Chondrocyte (in vitro differentiated cells): Measurements from ENCODE around the gene MED29. TPM values are rescaled to one million over a fixed set of nuclear protein-coding genes. Genes with fewer than 3 reads are reported as not detected.

Source experiments
- DNase-seq: peaks from one replicate; pipeline ENCODE4 v3.0.0; 2021; ENCODE audit warnings: mixed read lengths, low spot score
- H3K27ac Mint-ChIP-seq: one replicate; pipeline ENCODE4 v1.8.0; 2021; ENCODE audit warnings: mild to moderate bottlenecking, moderate library complexity, mixed read lengths; ENCODE audit not compliant: unreplicated experiment
- H3K27me3 Mint-ChIP-seq: 2 replicates; pipeline ENCODE4 v1.8.0; 2021; ENCODE audit warnings: low read depth, mixed read lengths
- H3K36me3 Mint-ChIP-seq: 2 replicates; pipeline ENCODE4 v1.8.0; 2021; ENCODE audit warnings: low read depth, mixed read lengths
- H3K4me1 Mint-ChIP-seq: 2 replicates; pipeline ENCODE4 v1.8.0; 2021; ENCODE audit warnings: low read depth, mild to moderate bottlenecking, mixed read lengths
- H3K4me3 Mint-ChIP-seq: one replicate; pipeline ENCODE4 v1.8.0; 2021; ENCODE audit warnings: mild to moderate bottlenecking, moderate library complexity, mixed read lengths; ENCODE audit not compliant: unreplicated experiment
- H3K9me3 Mint-ChIP-seq: 2 replicates; pipeline ENCODE4 v1.8.0; 2021; ENCODE audit warnings: low read depth, mixed read lengths
- CTCF ChIP-seq: fragments of 200-600 bp; sonication (generic); IDR thresholded peaks from 2 replicates; pipeline ENCODE4 v1.5.0; 2021; ENCODE audit warnings: antibody characterized with exemption, mild to moderate bottlenecking, moderate library complexity
- total RNA-seq: library from RNA; stranded (reverse); gene quantifications from 3 replicates; pipeline ENCODE4 v1.2.1, GENCODE V29; 2021

MED29 gene
- total RNA-seq, 1 donor from 2014 or later, result 28.7 TPM

- no peaks in the 10 kb centered on the region for H3K27me3 Mint-ChIP-seq
- peaks cover 12% of the 10 kb centered on the region for H3K36me3 Mint-ChIP-seq
- no peak for TF ChIP-seq CTCF
- H3K4me3 Mint-ChIP-seq, result peak overlapping the region; percentile 90
- DNase-seq, result no peak
- H3K4me1 Mint-ChIP-seq, result peaks cover 51% of the 10 kb centered on the region
- peak overlapping the region; percentile 94 for H3K27ac Mint-ChIP-seq
- no peaks in the 10 kb centered on the region for H3K9me3 Mint-ChIP-seq
These were observed 17.4 kb downstream of the MED29 start for GRCh38 chr19:39408392-39409207.

- Mint-ChIP-seq H3K4me1 (peaks cover 53% of the 10 kb centered on the region), H3K27ac (peak overlapping the region; percentile 94), H3K4me3 (peak overlapping the region; percentile 90), H3K36me3 (peaks cover 18% of the 10 kb centered on the region), H3K9me3 (no peaks in the 10 kb centered on the region), H3K27me3 (no peaks in the 10 kb centered on the region)
- TF ChIP-seq CTCF, result no peak
- DNase-seq, result no peak
These were observed 18.2 kb downstream of the MED29 start for GRCh38 chr19:39409208-39410016.

- no peaks in the 10 kb centered on the region for H3K9me3 Mint-ChIP-seq
- DNase-seq, result no peak
- H3K4me3 Mint-ChIP-seq, result peak overlapping the region; percentile 77
- H3K36me3 Mint-ChIP-seq, result peaks cover 21% of the 10 kb centered on the region
- H3K27ac Mint-ChIP-seq, result peak overlapping the region; percentile 93
- H3K27me3 Mint-ChIP-seq, result no peaks in the 10 kb centered on the region
- H3K4me1 Mint-ChIP-seq, result peaks cover 55% of the 10 kb centered on the region
- TF ChIP-seq CTCF, result no peak
These were observed 19.0 kb downstream of the MED29 start for GRCh38 chr19:39410017-39410830.

- DNase-seq, result no peak
These were observed 19.6 kb downstream of the MED29 start for GRCh38 chr19:39410831-39411080.

More at GRCh38 chr19:39410831-39411080, 19.6 kb downstream of the MED29 start:
- Mint-ChIP-seq H3K27me3 (no peaks in the 10 kb centered on the region), H3K4me3 (peak overlapping the region; percentile 77), H3K36me3 (peaks cover 22% of the 10 kb centered on the region), H3K27ac (peak overlapping the region; percentile 93), H3K4me1 (peaks cover 58% of the 10 kb centered on the region), H3K9me3 (no peaks in the 10 kb centered on the region)
- TF ChIP-seq CTCF, result no peak
